ENCODE data around the gene KRT3. TPM values are rescaled to one million over a fixed set of nuclear protein-coding genes. Genes with fewer than 3 reads are reported as not detected.

KRT3 gene
- total RNA-seq, 2 donors from 2014 or later: not detected

GRCh38 chr12:52819731-52820510, 24.0 kb upstream of the KRT3 start:
- Histone ChIP-seq H3K9me3 (no peaks in the 10 kb centered on the region), H3K27me3 (replicated peaks; ENCODE audit: insufficient read depth) (peaks cover 17% of the 10 kb centered on the region), H3K4me1 (replicated peaks) (no peaks in the 10 kb centered on the region), H3K36me3 (no peaks in the 10 kb centered on the region), H3K4me3 (no peak overlapping the region), H3K27ac (no peak overlapping the region)
- intact Hi-C loops (cut with DNase I): no loop called here
- WGBS: 69% methylated on average over 7 of the region's 7 CpGs
- no peak for DNase-seq (ENCODE audit: low spot score)
- TF ChIP-seq POLR2A (IDR thresholded peaks at IDR 0.05) (no peak), CTCF (IDR thresholded peaks at IDR 0.05) (no peak), POLR2AphosphoS5 (IDR thresholded peaks at IDR 0.05) (no peak)

DNA sequence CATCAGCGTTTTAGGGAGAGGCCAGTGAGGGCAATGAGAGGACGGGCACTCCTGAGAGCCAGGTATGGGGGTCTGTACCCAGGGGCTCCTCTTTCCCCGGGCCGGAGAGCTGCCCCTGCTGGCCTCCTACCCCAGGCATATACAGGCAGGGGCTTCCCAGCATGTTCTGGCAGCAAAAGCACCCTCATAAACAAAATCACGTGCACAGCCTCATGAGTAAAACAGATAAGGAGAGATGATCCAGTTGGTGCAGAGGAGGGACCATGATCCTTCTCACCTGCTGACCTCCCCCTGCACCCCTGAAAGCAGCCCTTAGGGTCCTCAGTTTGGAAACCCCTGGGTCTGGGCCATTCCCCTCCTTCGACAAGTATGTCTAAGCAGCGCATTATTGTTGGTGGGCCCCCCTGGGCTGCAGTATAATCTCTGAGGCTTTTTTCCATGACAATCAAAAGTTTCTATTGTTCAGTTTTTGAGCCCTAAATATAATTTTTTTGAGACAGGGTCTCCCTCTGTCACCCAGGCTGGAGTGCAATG, 23.0 kb upstream of the KRT3 start:
- Histone ChIP-seq H3K27me3 (replicated peaks; ENCODE audit: insufficient read depth) (peaks cover 17% of the 10 kb centered on the region), H3K9me3 (no peaks in the 10 kb centered on the region), H3K36me3 (no peaks in the 10 kb centered on the region), H3K27ac (no peak overlapping the region), H3K4me3 (no peak overlapping the region), H3K4me1 (replicated peaks) (no peaks in the 10 kb centered on the region)
- intact Hi-C loops (cut with DNase I): no loop called here
- TF ChIP-seq POLR2AphosphoS5 (IDR thresholded peaks at IDR 0.05) (no peak), POLR2A (IDR thresholded peaks at IDR 0.05) (no peak)
- WGBS: 55% methylated on average over 7 of the region's 7 CpGs
- no peak for DNase-seq (ENCODE audit: low spot score)

DNA sequence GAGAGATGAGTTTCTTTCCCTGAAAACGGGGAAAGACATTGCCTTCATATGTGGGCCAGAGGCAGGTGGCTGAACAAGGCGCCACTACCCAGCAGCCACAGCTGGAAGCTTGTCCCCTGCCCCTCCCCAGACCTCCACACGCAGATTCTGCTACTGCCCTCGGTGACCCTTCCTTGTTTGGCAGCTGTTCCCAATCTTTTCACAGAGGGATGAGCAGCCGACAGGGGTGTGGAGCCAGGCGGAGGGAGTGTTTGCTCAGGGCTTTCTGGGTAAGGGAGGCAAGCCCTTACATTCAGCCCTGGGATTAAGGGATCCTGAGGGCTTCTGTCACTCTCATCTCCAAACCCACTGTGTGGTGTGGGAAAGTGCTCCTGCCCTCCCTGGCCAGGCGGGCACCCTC, 22.5 kb upstream of the KRT3 start:
- Histone ChIP-seq H3K9me3 (no peaks in the 10 kb centered on the region), H3K27ac (no peak overlapping the region), H3K27me3 (replicated peaks; ENCODE audit: insufficient read depth) (peaks cover 17% of the 10 kb centered on the region), H3K4me1 (replicated peaks) (no peaks in the 10 kb centered on the region), H3K4me3 (no peak overlapping the region), H3K36me3 (no peaks in the 10 kb centered on the region)
- intact Hi-C loops (cut with DNase I): no loop called here
- 56% methylated on average over 7 of the region's 7 CpGs for WGBS
- no peak for DNase-seq (ENCODE audit: low spot score)
- TF ChIP-seq CTCF (IDR thresholded peaks at IDR 0.05) (no peak), POLR2AphosphoS5 (IDR thresholded peaks at IDR 0.05) (no peak), POLR2A (IDR thresholded peaks at IDR 0.05) (no peak)

- intact Hi-C loops (cut with DNase I): no loop called here
These were observed 21.9 kb upstream of the KRT3 start for GRCh38 chr12:52817699-52818238.

GRCh38 chr12:52817003-52817698, 21.2 kb upstream of the KRT3 start:
- intact Hi-C loops (cut with DNase I): no loop called here
- 94% methylated on average over 8 of the region's 8 CpGs for WGBS
- no peak overlapping the region for H3K4me3 ChIP-seq
- TF ChIP-seq POLR2A (IDR thresholded peaks at IDR 0.05) (no peak), CTCF (IDR thresholded peaks at IDR 0.05) (no peak), POLR2AphosphoS5 (IDR thresholded peaks at IDR 0.05) (no peak)
- H3K36me3 ChIP-seq: no peaks in the 10 kb centered on the region
- H3K27ac ChIP-seq: no peak overlapping the region
- H3K4me1 ChIP-seq (replicated peaks): no peaks in the 10 kb centered on the region
- no peaks in the 10 kb centered on the region for H3K9me3 ChIP-seq
- H3K27me3 ChIP-seq (replicated peaks; ENCODE audit: insufficient read depth): peaks cover 18% of the 10 kb centered on the region
- no peak for DNase-seq (ENCODE audit: low spot score)

More at GRCh38 chr12:52817699-52818238, 21.9 kb upstream of the KRT3 start:
- no peaks in the 10 kb centered on the region for H3K36me3 ChIP-seq
- H3K4me1 ChIP-seq (replicated peaks): no peaks in the 10 kb centered on the region
- TF ChIP-seq POLR2A (IDR thresholded peaks at IDR 0.05): no peak
- peaks cover 17% of the 10 kb centered on the region for H3K27me3 ChIP-seq (replicated peaks; ENCODE audit: insufficient read depth)
- H3K4me3 ChIP-seq: no peak overlapping the region
- H3K27ac ChIP-seq: no peak overlapping the region
- no peak for DNase-seq (ENCODE audit: low spot score)
- no peaks in the 10 kb centered on the region for H3K9me3 ChIP-seq
- WGBS: 75% methylated on average over 2 of the region's 2 CpGs
